HG02678 (cell line): ENCODE results near the gene ZNF700.
"Not testable (repeated sequence)": the region's sequence is repeated elsewhere in the genome, so short reads cannot be mapped to it uniquely, and the experiment has no call there.

Experiments
- ATAC-seq: cut with Tn5 transposase; IDR thresholded peaks from one replicate; pipeline ENCODE4 v1.9.1; 2021; ENCODE audit warnings: mild to moderate bottlenecking, moderate library complexity; ENCODE audit not compliant: unreplicated experiment

Gene ZNF700

GRCh38 chr19:11935829-11936228 is 10.9 kb downstream of the ZNF700 start:
- ATAC-seq: not testable (repeated sequence)

- not testable (repeated sequence) for ATAC-seq
Measured at GRCh38 chr19:11938383-11938782, 13.5 kb downstream of the ZNF700 start.

GRCh38 chr19:11941361-11941887 is 16.5 kb downstream of the ZNF700 start:
- not testable (repeated sequence) for ATAC-seq

GRCh38 chr19:11942008-11942842 is 17.3 kb downstream of the ZNF700 start:
- ATAC-seq: no peak

GRCh38 chr19:11942843-11943108 is 17.9 kb downstream of the ZNF700 start:
- ATAC-seq: no peak

DNA sequence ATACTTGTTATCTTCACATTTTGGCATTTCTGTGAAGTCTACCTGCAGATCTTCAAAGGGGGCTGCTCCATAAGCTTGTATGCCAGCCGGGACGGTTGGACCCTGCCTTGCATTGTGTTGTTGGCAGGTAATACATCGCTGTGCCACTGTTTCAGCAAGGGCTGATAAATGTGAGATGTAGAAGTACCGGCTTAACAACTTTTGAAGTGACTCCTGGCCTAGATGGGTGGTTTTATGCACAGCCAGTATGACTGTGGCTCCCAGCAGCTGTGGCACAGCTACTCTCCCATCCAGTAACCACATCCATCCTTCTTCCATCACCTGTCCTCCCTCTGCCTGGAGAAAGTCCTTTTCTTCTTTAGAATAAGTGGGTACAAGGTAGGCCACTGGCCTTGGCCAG is 19.7 kb downstream of the ZNF700 start:
- no peak for ATAC-seq

- no peak for ATAC-seq
Measured at GRCh38 chr19:11948646-11949045, 23.7 kb downstream of the ZNF700 start.

GRCh38 chr19:11949201-11949600 is 24.3 kb downstream of the ZNF700 start:
- no peak for ATAC-seq

DNA sequence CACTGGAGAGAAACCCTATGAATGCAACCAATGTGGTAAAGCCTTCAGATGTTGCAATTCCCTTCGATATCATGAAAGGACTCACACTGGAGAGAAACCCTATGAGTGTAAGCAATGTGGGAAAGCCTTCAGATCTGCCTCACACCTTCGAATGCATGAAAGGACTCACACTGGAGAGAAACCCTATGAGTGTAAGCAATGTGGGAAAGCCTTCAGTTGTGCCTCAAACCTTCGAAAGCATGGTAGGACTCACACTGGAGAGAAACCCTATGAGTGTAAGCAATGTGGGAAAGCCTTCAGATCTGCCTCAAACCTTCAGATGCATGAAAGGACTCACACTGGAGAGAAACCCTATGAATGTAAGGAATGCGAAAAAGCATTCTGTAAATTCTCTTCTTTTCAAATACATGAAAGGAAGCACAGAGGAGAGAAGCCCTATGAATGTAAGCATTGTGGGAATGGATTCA is 24.7 kb downstream of the ZNF700 start:
- not testable (repeated sequence) for ATAC-seq

DNA sequence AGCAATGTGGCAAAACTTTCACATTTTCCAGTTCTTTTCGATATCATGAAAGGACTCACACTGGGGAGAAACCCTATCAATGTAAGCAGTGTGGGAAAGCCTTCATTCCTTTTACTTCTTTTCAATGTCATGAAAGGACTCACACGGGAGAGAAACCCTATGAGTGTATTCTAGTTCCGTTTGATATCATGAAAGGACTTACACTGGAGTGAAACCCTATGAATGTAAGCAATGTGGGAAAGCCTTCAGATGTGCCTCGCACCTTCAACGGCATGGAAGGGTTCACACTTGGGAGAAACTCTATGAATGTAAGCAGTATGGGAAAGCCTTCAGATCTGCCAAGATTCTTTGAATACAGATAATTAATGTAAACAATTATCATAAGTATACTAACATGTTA is 25.4 kb downstream of the ZNF700 start:
- ATAC-seq: no peak

DNA sequence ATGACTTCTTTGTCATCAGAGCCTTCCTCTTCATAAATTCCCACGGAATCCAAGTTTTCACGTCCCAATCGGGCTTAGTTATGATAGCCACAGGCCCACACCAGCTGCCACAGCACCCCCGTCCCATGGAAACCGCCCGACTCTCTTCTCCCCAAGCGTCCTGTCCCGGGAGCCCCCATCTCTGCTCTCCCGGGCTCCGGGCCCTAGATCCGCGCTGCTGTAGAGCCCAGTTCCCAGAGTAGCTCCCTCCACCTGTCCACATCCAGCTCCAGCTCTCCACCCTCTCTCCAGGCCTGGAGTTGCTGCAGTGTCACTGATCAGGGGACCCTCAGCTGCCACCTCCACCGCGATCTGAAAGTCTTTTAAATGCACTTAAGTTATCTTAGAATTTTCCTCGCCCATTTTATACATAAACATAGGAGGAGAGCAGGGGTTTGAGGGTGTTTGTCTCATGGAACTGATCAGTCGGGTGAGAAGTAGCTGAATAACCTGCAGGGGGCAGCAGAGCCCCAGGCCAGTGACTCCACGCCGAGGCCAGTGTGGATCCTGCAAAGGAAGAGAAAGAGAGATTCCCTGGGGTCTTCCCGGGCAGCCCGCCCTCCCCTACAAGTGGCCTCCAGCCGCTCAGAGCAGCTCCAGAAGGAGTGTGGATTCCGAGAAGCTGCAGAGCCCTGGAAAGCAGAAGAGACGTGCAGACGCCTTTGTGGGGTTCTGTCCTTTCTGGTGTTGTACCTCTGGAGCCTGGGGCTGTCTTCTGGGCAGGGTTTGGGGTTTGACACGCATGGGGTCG is 38.9 kb downstream of the ZNF700 start:
- no peak for ATAC-seq

DNA sequence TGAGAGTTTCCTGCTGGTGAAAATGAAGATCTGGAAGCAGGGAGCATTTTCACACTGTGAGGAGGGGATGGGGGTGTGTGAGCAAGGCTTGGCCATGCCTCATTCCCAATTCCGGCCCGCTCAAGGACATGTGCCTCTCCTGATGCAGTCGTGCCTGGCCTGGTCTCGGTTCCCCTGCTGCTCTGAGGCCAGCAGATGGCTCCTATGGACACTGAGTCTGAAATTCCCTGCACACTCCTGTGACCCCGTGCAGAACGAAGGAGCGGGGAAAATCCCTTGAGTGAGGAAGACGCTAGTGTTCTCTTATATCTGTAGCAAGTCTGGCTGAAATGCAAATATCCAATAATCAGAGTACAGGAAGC is 39.6 kb downstream of the ZNF700 start:
- ATAC-seq: no peak

DNA sequence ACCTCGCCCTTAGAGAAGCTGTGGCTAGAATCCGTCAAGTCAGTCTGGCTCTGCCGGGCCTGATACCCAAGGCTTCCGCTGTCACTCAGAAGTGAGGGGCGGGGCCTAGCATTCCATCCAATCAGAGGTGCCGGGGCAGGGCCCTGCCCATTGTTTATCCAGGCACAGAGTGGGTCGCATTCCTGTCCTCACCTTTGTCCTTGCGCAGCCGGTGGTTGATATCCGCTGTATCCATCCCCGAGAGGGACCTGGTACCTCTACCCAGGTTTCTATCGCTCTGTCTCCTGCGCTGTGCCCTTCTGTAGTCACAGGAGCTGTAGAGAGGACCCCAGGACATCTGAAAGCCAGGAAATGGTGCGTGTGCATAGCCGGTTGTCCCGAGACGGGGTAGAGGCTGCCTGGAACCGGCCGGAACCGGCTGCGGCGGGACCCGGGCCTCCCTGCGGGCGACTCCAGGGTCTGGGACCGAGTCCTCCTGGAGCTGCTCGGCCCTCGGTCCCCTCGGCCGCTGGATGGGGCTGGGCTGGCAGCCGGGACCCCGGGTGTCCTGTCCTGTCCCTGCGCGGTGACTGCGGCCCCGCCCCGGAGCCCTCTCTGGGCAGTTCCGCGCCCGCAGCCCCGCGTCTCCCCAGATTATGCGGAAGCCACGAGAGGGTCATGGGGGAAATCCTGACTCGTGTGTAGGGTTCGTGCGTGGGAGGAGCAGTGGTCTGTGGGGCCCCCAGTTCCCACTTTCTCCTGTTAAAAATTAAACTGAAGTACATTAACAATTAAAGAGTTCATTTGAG is 40.1 kb downstream of the ZNF700 start, which contains the start of gene ZNF763:
Gene ZNF763, plus strand, starts transcription at position 183 of the 788 bp plus-strand sequence. Its CDS starts 169 bp downstream, at position 352.
- peak; percentile 87 for ATAC-seq

- ATAC-seq: no peak
Measured at GRCh38 chr19:11970174-11970573, 45.3 kb downstream of the ZNF700 start.

DNA sequence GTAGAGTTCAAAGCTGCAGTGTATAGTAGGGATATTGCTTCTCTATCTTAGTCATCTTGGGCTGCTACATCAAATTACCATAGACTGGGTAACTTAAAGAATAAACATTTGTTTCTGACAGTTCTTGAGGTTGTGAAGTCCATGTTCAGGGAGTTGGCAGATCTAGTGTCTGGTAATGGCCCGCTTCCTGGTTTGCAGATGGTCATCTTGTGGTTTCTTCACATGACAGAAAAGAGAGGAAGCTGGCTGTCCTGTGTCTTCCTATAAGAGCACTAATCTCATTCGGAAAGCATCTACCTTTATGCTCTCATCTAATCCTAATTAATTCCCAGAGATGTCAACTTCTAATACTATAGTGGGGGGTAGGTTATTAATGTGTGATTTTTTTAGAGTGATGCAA is 46.1 kb downstream of the ZNF700 start:
- ATAC-seq: no peak

- ATAC-seq: no peak
Measured at GRCh38 chr19:11973019-11973810, 48.3 kb downstream of the ZNF700 start.

DNA sequence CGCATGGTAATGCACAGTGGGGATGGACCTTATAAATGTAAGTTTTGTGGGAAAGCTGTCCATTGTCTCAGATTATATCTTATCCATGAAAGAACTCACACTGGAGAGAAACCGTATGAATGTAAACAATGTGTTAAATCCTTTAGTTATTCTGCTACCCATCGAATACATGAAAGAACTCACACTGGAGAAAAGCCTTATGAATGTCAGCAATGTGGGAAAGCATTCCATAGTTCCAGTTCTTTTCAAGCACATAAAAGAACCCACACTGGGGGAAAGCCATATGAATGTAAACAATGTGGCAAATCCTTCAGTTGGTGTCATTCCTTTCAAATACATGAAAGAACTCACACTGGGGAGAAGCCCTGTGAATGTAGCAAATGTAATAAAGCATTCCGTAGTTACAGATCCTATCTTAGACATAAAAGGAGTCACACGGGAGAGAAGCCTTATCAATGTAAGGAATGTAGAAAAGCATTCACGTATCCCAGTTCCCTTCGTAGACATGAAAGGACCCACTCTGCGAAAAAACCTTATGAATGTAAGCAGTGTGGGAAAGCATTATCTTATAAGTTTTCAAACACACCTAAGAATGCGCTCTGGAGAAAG is 53.7 kb downstream of the ZNF700 start:
- no peak for ATAC-seq

GRCh38 chr19:11979527-11979926 is 54.6 kb downstream of the ZNF700 start:
- ATAC-seq: no peak

DNA sequence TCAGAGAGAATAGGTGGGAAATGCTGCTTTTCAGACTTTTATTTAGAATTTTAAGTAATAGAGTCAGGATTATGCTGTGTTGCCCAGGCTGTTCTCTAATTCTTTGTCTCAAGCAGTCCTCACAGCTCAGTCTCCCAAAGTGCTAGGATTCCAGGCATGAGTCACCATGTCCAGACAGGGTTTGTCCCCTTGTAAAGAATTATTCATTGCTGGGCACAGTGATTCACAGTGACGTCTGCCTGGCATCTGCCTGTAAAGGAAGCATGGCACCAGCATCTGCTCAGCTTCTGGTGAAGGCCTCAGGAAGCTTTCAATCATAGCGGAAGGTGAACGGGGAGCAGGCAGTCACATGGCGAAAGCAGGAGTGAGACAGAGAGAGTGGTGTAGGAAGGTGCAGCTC is 57.6 kb downstream of the ZNF700 start:
- ATAC-seq: no peak

- no peak for ATAC-seq
Measured at GRCh38 chr19:11984986-11985385, 60.1 kb downstream of the ZNF700 start.
